GM18499 (cell line): ENCODE measurements around the gene MOB3B.

Experiments
- ATAC-seq: cut with Tn5 transposase; IDR thresholded peaks from one replicate; pipeline ENCODE4 v1.9.1; 2021; ENCODE audit warnings: moderate number of reproducible peaks; ENCODE audit not compliant: insufficient read depth, unreplicated experiment

The MOB3B gene

GRCh38 chr9:27377147-27377807 is 152.3 kb downstream of the MOB3B start:
- peak; percentile 10 for ATAC-seq

GRCh38 chr9:27373851-27374250 is 155.8 kb downstream of the MOB3B start:
- no peak for ATAC-seq

- no peak for ATAC-seq
Measured at GRCh38 chr9:27372615-27373014, 157.0 kb downstream of the MOB3B start.

GRCh38 chr9:27371382-27371781 is 158.2 kb downstream of the MOB3B start:
- ATAC-seq: no peak

GRCh38 chr9:27369591-27369990 is 160.0 kb downstream of the MOB3B start:
- no peak for ATAC-seq

GRCh38 chr9:27368316-27368985 is 161.2 kb downstream of the MOB3B start:
- ATAC-seq: no peak

DNA sequence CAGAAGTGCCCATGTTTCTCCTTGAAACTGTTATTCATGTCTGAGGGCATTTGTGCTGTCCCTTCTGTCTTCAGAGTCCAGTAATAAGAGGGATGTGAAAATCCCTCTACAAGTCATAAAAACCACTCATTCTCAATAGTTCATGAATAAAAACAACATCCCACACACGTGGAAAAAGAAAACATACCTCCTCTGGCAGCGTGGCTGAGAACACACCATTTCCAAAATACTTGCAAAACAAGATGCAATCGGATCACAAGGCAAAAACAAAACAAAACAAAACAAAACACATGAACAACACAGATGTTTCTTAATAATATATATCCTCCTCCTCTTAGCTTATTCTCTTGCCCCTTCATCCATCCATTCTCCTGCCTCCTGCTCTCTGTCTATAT is 161.7 kb downstream of the MOB3B start:
- ATAC-seq: no peak

- ATAC-seq: peak; percentile 66
Measured at GRCh38 chr9:27367175-27367798, 162.3 kb downstream of the MOB3B start.

GRCh38 chr9:27365707-27366376 is 163.8 kb downstream of the MOB3B start:
- ATAC-seq: peak; percentile 94

GRCh38 chr9:27362447-27363210 is 167.0 kb downstream of the MOB3B start:
- no peak for ATAC-seq

DNA sequence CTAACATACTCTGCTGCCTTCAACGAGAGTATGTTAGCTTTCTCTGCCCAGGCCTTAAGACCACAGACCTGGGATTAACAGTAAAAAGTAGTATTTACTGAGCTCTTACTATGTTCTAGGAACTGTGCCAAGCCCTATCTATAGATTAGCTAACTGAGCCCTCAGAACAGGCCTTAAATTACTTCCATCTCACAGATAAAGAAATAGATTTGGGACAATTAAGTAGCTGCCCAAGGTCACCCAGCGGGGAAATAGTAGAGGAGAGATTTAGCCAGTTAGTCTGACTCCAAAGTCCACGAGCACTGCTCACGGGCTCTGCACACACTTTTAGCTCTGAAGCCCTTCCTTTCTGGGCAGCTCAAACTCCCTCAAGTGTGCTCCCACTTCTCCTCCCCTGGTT is 168.1 kb downstream of the MOB3B start:
- ATAC-seq: no peak

- ATAC-seq: no peak
Measured at GRCh38 chr9:27359763-27360162, 169.9 kb downstream of the MOB3B start.

DNA sequence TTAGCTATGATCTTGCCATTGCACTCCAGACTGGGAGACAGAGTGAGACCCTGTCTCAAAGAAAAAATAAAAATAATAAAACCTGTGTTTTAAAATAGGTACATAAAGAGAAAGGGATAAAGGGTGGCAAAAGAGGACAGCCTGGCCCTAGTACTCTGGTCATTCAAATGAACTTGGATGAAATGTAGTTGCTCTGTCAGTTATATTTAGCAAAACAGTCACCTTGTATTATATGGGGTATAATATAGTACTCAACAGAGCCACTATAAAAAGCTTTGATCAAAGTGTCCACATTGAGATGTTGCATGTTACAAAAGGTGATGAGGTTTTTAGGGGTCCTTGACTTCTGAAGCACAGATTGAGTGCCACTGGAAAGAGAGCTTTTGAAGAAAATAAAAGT is 171.6 kb downstream of the MOB3B start:
- no peak for ATAC-seq

- ATAC-seq: no peak
Measured at GRCh38 chr9:27356446-27356845, 173.2 kb downstream of the MOB3B start.

DNA sequence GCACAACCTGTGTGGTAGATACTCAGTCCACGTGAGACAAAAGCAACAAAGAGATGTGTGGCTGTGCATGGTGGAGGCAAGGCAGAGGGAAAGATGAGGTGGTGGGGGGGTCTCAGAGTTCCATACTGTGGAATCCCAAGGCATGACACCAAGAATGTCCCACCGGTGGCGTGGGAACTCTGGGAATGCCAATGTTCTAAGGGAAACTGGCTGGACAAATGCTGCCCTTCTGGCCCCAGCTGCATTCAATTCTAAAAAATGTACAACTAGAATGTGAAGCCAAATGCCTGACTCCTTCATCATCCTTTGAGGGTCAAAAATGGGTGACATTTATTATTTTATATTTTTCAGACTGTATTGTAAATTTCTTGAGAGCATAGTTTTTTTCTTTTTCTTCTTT is 174.4 kb downstream of the MOB3B start:
- no peak for ATAC-seq

DNA sequence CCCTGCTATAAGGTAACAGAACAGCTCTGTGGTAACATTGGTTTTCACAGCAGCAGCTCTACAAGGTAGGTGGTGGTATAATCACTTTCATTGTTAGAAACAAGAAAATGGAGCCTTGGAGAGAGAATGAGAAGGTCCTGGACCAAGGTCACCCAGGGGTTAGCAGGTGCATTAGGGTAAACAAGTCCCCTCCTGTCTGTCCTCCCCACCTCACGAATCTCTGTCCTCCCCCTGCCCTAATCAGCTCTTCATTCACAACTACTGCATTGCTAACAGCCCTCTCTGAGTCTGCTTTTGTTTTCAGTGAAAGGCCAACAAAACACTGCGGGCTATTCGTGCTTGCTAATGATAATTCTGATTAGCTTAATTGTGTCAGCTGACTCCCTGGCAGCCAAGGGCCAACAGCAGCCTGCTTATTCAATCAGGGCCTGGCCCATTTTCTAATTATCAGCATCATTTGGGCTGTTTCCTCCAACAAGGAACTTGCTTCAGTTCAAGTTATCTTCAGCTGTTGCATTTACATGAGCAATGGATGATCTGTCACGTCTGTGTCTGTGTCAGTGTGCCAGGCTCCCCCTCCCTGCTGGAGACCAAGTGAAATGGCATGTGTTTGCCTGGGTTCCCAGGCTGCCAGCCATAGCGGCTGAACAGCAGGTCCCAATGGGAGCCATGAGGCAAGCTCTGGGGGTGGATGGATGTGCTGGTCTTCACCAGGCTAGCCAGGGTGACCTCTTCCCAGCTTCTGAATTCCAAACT is 176.0 kb downstream of the MOB3B start:
- peak; percentile 76 for ATAC-seq

DNA sequence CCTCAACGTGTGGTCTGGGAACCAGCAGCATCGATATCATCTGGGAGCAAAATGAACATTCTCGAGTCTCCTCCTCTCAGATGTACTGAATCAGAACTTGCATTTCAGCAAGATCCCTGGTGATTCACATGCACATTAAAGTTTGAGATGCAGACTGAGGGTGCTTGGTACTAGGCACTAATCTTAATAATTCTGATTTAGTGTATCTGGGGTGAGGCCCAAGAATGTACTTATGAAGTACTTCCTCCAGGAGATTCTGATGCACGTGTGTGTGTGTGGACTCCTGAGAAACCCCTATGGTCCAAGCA is 176.5 kb downstream of the MOB3B start:
- no peak for ATAC-seq

- no peak for ATAC-seq
Measured at GRCh38 chr9:27352457-27353165, 177.0 kb downstream of the MOB3B start.

DNA sequence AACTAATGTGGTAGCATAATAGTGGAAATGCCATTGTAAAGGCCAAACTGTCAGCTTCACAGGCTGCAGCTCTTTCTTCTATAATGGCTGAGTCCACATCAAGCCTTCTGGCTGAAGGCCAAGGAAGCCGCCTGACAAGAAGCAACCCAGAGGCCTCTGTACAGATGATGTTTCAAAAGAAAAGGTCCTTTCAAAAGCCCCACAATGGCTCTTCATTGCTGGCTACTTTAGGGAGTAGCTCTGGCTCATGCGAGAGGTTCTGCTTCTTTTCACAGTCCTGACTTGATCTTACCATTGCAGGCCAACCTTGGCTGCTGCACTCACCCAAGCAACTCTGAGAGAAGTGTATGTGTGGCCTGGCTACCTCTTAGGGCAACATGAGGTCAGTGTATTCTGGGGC is 178.2 kb downstream of the MOB3B start:
- no peak for ATAC-seq
